GM12801 (cell line): ENCODE data around the gene OR52L1.

Experiments used
- TF ChIP-seq, protein P1 (sequence below): IDR thresholded peaks from one replicate; pipeline ENCODE4 v1.5.1; 2011; ENCODE audit warnings: control low read depth; ENCODE audit not compliant: insufficient read length; ENCODE audit errors: extremely low read depth

OR52L1 gene

GRCh38 chr11:5938603-5938965 lies 48.2 kb downstream of the OR52L1 start:
- TF ChIP-seq, protein P1, sequence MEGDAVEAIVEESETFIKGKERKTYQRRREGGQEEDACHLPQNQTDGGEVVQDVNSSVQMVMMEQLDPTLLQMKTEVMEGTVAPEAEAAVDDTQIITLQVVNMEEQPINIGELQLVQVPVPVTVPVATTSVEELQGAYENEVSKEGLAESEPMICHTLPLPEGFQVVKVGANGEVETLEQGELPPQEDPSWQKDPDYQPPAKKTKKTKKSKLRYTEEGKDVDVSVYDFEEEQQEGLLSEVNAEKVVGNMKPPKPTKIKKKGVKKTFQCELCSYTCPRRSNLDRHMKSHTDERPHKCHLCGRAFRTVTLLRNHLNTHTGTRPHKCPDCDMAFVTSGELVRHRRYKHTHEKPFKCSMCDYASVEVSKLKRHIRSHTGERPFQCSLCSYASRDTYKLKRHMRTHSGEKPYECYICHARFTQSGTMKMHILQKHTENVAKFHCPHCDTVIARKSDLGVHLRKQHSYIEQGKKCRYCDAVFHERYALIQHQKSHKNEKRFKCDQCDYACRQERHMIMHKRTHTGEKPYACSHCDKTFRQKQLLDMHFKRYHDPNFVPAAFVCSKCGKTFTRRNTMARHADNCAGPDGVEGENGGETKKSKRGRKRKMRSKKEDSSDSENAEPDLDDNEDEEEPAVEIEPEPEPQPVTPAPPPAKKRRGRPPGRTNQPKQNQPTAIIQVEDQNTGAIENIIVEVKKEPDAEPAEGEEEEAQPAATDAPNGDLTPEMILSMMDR, result no peak

GRCh38 chr11:5937868-5938602 lies 48.8 kb downstream of the OR52L1 start:
- TF ChIP-seq, protein P1, result no peak
